ENCODE measurements around the gene PRKN. TPM values are rescaled to one million over a fixed set of nuclear protein-coding genes. Genes with fewer than 3 reads are reported as not detected.
A peak's percentile ranks its signal among the peaks of the same experiment; 100 is the strongest.

PRKN gene
- polyA plus RNA-seq, 6 donors from 2014 or later: 1.4 to 9.3 (median 3.6) TPM

GRCh38 chr6:162179196-162179951 is 548.2 kb downstream of the PRKN start:
- no peak overlapping the region for H3K27ac Mint-ChIP-seq
- DNase-seq: no peak
- no peak for ATAC-seq (ENCODE audit: low read depth in 2 of 2)
- peaks cover 6 to 16% (median 9%) of the 10 kb centered on the region in 3 donors for H3K4me1 Mint-ChIP-seq
- H3K4me3 Mint-ChIP-seq: no peak overlapping the region
- H3K27me3 Mint-ChIP-seq: no peaks in the 10 kb centered on the region
- peaks cover 0 to 5% (median 0%) of the 10 kb centered on the region in 7 donors for H3K9me3 Mint-ChIP-seq
- H3K36me3 Mint-ChIP-seq: no peaks in the 10 kb centered on the region

- H3K27me3 Mint-ChIP-seq: no peaks in the 10 kb centered on the region
- no peaks in the 10 kb centered on the region for H3K36me3 Mint-ChIP-seq
- H3K4me1 Mint-ChIP-seq: peaks cover 6 to 16% (median 9%) of the 10 kb centered on the region in 3 donors
- H3K4me3 Mint-ChIP-seq: no peak overlapping the region
- no peak for DNase-seq
- no peak overlapping the region for H3K27ac Mint-ChIP-seq
- H3K9me3 Mint-ChIP-seq: peaks cover 0 to 5% (median 0%) of the 10 kb centered on the region in 7 donors
- ATAC-seq (ENCODE audit: low read depth in 2 of 2): no peak
Observed at GRCh38 chr6:162178666-162179065, 548.9 kb downstream of the PRKN start.

- ATAC-seq (ENCODE audit: low read depth in 2 of 2): no peak
- no peak overlapping the region for H3K27ac Mint-ChIP-seq
Observed at GRCh38 chr6:162178266-162178665, 549.3 kb downstream of the PRKN start.

GRCh38 chr6:162177746-162178145 is 549.8 kb downstream of the PRKN start:
- H3K27ac Mint-ChIP-seq: no peak overlapping the region
- H3K4me3 Mint-ChIP-seq: no peak overlapping the region
- H3K36me3 Mint-ChIP-seq: no peaks in the 10 kb centered on the region
- H3K9me3 Mint-ChIP-seq: peaks cover 0 to 5% (median 0%) of the 10 kb centered on the region in 7 donors
- ATAC-seq (ENCODE audit: low read depth in 2 of 2): no peak
- no peaks in the 10 kb centered on the region for H3K27me3 Mint-ChIP-seq
- peaks cover 6 to 16% (median 9%) of the 10 kb centered on the region in 3 donors for H3K4me1 Mint-ChIP-seq
- no peak for DNase-seq

More at GRCh38 chr6:162178266-162178665, 549.3 kb downstream of the PRKN start:
- Mint-ChIP-seq H3K36me3 (no peaks in the 10 kb centered on the region), H3K9me3 (peaks cover 0 to 5% (median 0%) of the 10 kb centered on the region in 7 donors), H3K27me3 (no peaks in the 10 kb centered on the region), H3K4me1 (peaks cover 6 to 16% (median 9%) of the 10 kb centered on the region in 3 donors), H3K4me3 (no peak overlapping the region)
- DNase-seq: no peak

- Mint-ChIP-seq H3K27me3 (no peaks in the 10 kb centered on the region), H3K4me1 (no peaks in the 10 kb centered on the region), H3K9me3 (no peaks in the 10 kb centered on the region), H3K36me3 (no peaks in the 10 kb centered on the region), H3K27ac (no peak overlapping the region), H3K4me3 (no peak overlapping the region)
- no peak for ATAC-seq (ENCODE audit: low read depth in 2 of 2)
- no peak for DNase-seq
Observed at GRCh38 chr6:162173466-162173865, 554.1 kb downstream of the PRKN start.

DNA sequence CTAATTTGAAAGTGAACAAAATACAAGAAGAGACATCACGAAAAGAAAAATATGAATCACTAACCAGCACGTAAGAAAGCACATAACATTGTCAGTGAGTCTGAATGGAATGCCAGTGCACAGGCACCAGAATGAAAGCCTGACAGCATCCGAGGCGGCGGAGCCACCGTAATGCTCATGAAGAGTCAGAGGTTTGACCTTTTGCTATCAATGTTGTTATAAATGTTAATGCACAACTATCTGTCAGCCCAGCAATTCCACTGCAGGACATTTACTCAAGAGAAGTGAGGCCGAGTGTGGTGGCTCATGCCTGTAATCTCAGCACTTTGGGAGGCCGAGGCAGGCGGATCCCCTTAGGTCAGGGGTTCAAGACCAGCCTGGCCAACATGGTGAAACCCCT is 562.1 kb downstream of the PRKN start:
- no peak overlapping the region for H3K4me3 Mint-ChIP-seq
- ATAC-seq (ENCODE audit: low read depth in 2 of 2) (no peak), DNase-seq (no peak)
- no peaks in the 10 kb centered on the region for H3K4me1 Mint-ChIP-seq
- H3K9me3 Mint-ChIP-seq: peaks cover 0 to 2% (median 0%) of the 10 kb centered on the region in 7 donors
- H3K27ac Mint-ChIP-seq: no peak overlapping the region
- H3K27me3 Mint-ChIP-seq: no peaks in the 10 kb centered on the region
- H3K36me3 Mint-ChIP-seq: no peaks in the 10 kb centered on the region

GRCh38 chr6:162157167-162157870 is 570.2 kb downstream of the PRKN start:
- DNase-seq (no peak), ATAC-seq (ENCODE audit: low read depth in 2 of 2) (peak in 1 of 2 donors; percentile 28)
- H3K9me3 Mint-ChIP-seq: peaks cover 0 to 6% (median 4%) of the 10 kb centered on the region in 7 donors
- no peaks in the 10 kb centered on the region for H3K36me3 Mint-ChIP-seq
- H3K27me3 Mint-ChIP-seq: no peaks in the 10 kb centered on the region
- H3K4me1 Mint-ChIP-seq: peaks cover 5 to 14% (median 7%) of the 10 kb centered on the region in 3 donors
- peak overlapping the region in 1 of 8 donors; percentile 4 for H3K4me3 Mint-ChIP-seq
- H3K27ac Mint-ChIP-seq: peak overlapping the region in 1 of 6 donors; percentile 3

GRCh38 chr6:162156146-162156545 is 571.4 kb downstream of the PRKN start:
- Mint-ChIP-seq H3K36me3 (no peaks in the 10 kb centered on the region), H3K4me1 (peaks cover 5 to 18% (median 7%) of the 10 kb centered on the region in 3 donors), H3K4me3 (no peak overlapping the region), H3K27me3 (no peaks in the 10 kb centered on the region), H3K9me3 (peaks cover 0 to 6% (median 4%) of the 10 kb centered on the region in 7 donors), H3K27ac (no peak overlapping the region)
- no peak for ATAC-seq (ENCODE audit: low read depth in 2 of 2)
- DNase-seq: no peak

DNA sequence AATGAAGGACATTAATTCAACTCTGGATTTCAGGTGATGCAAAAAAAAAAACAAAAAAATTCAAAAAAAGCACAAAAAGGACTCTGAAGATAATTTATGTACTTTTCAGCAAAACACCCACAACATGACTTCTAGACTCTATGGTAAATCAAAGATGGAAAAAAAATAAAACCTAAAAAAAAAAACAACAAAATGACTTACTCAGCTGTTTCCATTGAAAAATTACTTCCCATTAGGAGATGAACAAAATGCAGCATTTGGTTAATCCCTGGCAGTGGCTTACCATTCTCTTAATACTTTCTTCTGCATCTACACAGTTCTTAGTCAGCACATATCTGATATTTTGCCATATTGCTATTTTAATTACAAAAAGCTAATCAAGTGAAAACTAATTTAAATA is 572.6 kb downstream of the PRKN start:
- no peak for ATAC-seq (ENCODE audit: low read depth in 2 of 2)
- Mint-ChIP-seq H3K9me3 (peaks cover 0 to 8% (median 5%) of the 10 kb centered on the region in 7 donors), H3K4me1 (peaks cover 5 to 19% (median 14%) of the 10 kb centered on the region in 3 donors), H3K36me3 (no peaks in the 10 kb centered on the region), H3K27me3 (no peaks in the 10 kb centered on the region), H3K27ac (no peak overlapping the region), H3K4me3 (no peak overlapping the region)
- no peak for DNase-seq

- Mint-ChIP-seq H3K4me3 (no peak overlapping the region), H3K4me1 (peaks cover 5 to 19% (median 14%) of the 10 kb centered on the region in 3 donors), H3K27ac (no peak overlapping the region), H3K9me3 (peaks cover 0 to 8% (median 5%) of the 10 kb centered on the region in 7 donors), H3K27me3 (no peaks in the 10 kb centered on the region), H3K36me3 (no peaks in the 10 kb centered on the region)
- DNase-seq (no peak), ATAC-seq (ENCODE audit: low read depth in 2 of 2) (no peak)
Observed at GRCh38 chr6:162154001-162154400, 573.6 kb downstream of the PRKN start.

DNA sequence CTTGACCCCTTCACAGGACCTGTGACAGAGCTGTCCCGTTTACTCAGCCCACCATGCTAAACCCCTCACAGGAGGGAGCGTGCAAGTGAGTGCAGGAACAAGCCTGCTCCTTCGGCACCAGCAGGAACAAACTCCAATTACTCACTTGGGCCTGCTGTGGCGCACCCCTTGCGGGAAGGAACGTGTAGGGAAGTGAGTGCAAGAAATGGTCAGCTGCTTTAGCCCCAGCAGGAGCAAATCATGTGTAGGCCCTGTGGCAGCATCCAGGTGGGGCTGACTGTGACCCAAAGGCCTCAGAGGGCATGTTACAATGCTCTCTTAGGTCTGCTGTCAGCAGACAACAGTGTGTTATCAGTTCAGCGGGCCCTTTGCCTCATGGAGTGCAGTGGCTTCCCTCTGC is 574.4 kb downstream of the PRKN start:
- H3K27ac Mint-ChIP-seq: no peak overlapping the region
- no peak for DNase-seq
- H3K4me3 Mint-ChIP-seq: no peak overlapping the region
- no peak for ATAC-seq (ENCODE audit: low read depth in 2 of 2)
- H3K27me3 Mint-ChIP-seq: no peaks in the 10 kb centered on the region
- peaks cover 5 to 19% (median 14%) of the 10 kb centered on the region in 3 donors for H3K4me1 Mint-ChIP-seq
- peaks cover 0 to 11% (median 2%) of the 10 kb centered on the region in 7 donors for H3K9me3 Mint-ChIP-seq
- no peaks in the 10 kb centered on the region for H3K36me3 Mint-ChIP-seq

DNA sequence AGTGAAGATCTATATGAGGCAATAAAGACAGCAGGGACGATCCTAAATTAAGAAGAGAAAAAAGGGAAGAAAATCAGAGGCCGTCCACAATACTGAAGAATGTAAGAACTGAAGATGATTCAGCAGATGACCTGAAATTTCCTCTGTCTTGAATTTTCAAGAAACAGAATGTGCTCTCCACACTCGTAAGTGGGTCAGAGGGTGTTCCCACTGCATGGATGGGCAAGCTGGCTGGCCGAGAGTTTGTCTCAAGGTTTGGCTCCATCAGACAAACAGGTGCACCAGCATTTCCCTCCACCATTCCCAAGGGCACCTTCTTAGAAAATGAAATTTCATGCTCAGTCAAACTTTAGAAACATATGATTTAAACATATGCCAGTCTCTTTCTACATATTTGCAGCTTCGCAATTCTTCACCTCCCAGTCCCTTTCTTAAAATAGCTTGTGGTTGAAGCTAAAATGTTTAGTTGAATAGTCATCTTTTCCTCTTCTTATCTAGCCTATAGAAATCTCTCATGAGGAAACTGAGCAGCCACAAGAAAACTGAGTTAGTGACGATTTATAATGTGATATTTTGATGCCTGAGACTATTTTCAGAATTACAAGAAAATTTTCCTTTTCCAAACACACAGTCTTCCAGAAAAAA is 576.4 kb downstream of the PRKN start:
- Mint-ChIP-seq H3K9me3 (peaks cover 0 to 11% (median 2%) of the 10 kb centered on the region in 7 donors), H3K4me1 (peaks cover 0 to 9% (median 7%) of the 10 kb centered on the region in 3 donors), H3K36me3 (no peaks in the 10 kb centered on the region), H3K27me3 (no peaks in the 10 kb centered on the region), H3K4me3 (no peak overlapping the region), H3K27ac (peak overlapping the region in 1 of 6 donors; percentile 9)
- DNase-seq: no peak
- no peak for ATAC-seq (ENCODE audit: low read depth in 2 of 2)

DNA sequence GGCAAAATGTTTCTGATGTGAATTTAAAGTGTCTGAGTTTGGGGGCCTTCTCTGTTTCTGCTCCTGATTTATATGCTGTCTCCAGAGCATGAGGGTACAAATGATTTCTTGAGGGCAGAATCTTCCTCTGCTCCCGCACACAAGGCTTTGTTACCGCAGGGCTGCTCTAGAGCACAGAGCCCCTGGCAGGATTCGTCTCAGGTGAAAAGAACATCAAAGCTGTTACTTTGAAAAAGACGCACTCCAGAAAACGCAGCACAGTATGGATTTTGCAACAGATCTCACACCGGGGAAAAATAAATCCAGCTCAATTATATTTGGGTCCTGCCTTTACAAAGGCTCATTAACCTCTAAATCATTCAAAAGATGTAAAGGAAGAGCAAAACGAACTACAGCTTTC is 577.3 kb downstream of the PRKN start:
- H3K36me3 Mint-ChIP-seq: peaks cover 0 to 7% of the 10 kb centered on the region in 2 donors
- peaks cover 0 to 11% (median 4%) of the 10 kb centered on the region in 7 donors for H3K9me3 Mint-ChIP-seq
- peaks cover 0 to 9% (median 7%) of the 10 kb centered on the region in 3 donors for H3K4me1 Mint-ChIP-seq
- H3K27ac Mint-ChIP-seq: no peak overlapping the region
- H3K4me3 Mint-ChIP-seq: no peak overlapping the region
- ATAC-seq (ENCODE audit: low read depth in 2 of 2) (no peak), DNase-seq (no peak)
- no peaks in the 10 kb centered on the region for H3K27me3 Mint-ChIP-seq

Measured in naive B cell (primary cell).